Right lobe of liver (tissue), 6 donors: ENCODE data around the gene ZFAND6. TPM values are rescaled to one million over a fixed set of nuclear protein-coding genes. Genes with fewer than 3 reads are reported as not detected.

ENCODE experiments used
- ATAC-seq, 4 donors: fragments of 200-7000 bp; cut with Tn5 transposase; one replicate each; pipeline ENCODE4 v1.9.1; 2020; ENCODE audit warnings: mild to moderate bottlenecking in 4 of 4, moderate library complexity in 4 of 4
- DNase-seq, 3 donors: peaks; one replicate each; pipeline ENCODE4 v3.0.0-alpha.2; 2020
- H3K27ac ChIP-seq, 3 donors: fragments of 200-600 bp; one replicate each; pipeline ENCODE4 v1.8.0; 2022
- H3K27me3 ChIP-seq, 2 donors: fragments of 200-600 bp; one replicate each; pipeline ENCODE4 v1.8.0; 2022
- H3K36me3 ChIP-seq, 4 donors: fragments of 200-600 bp; sonication (generic) in 1 of 4; one replicate each; pipeline versions ENCODE4 v1.5.1 to v1.8.0; 2017 to 2022; ENCODE audit warnings: control low read depth in 1 of 4
- H3K4me1 ChIP-seq, 4 donors: fragments of 200-600 bp; sonication (generic) in 1 of 4; one replicate each; pipeline versions ENCODE4 v1.5.1 to v1.8.0; 2017 to 2022; ENCODE audit warnings: control low read depth in 1 of 4
- H3K4me3 ChIP-seq, 3 donors: fragments of 200-600 bp; one replicate each; pipeline ENCODE4 v1.8.0; 2022
- H3K9me3 ChIP-seq, 4 donors: fragments of 200-600 bp; sonication (generic) in 1 of 4; one replicate each; pipeline versions ENCODE4 v1.5.1 to v1.8.0; 2017 to 2022; ENCODE audit warnings: control low read depth in 1 of 4
- CTCF ChIP-seq, 4 donors: fragments of 200-600 bp in 3 of 4; fragments of 450-650 bp in 1 of 4; IDR thresholded peaks; one replicate each; pipeline versions ENCODE4 v1.5.1 to v1.8.0; 2016 to 2022; ENCODE audit warnings: antibody characterized with exemption in 4 of 4, mild to moderate bottlenecking in 2 of 4
- POLR2A ChIP-seq: fragments of 450-650 bp; IDR thresholded peaks from one replicate; pipeline ENCODE4 v1.6.1; 2017; ENCODE audit warnings: antibody characterized with exemption, mild to moderate bottlenecking
- WGBS: methylation state at CpG from one replicate; pipeline ENCODE4 v1.1.6; 2018; ENCODE audit warnings: low coverage, low lambda C conversion rate; ENCODE audit not compliant: insufficient coverage; ENCODE audit errors: missing lambda C conversion rate; 5-methylcytosine and 5-hydroxymethylcytosine counted together
- intact Hi-C, 2 donors: fragments of 100-400 bp; cut with DNase I; formaldehyde crosslinking; loops; one replicate each; pipeline versions ENCODE4 v1.11.2 to v1.14.1; 2022
- total RNA-seq, 6 experiments: library from RNA; depleted of rRNA in 2 of 6; stranded (reverse); fragments of >200 nt in 2 of 6; fragmentation: NEBNext Ultra II Directional in 3 of 6; extraction: Animal tissue kit (Norgen Biotek cat#: 25700) in 3 of 6; gene quantifications; one replicate each; pipeline versions ENCODE4 v1.1.0 to v1.2.4, GENCODE V29; 2016 to 2023
- donor health status: DM: no; HTN: yes; CAD: no.
- donor health status: DM: no; HTN: no; CAD: no.
- donor health status: DM: no; HTN: no; CAD: no.
- donor health status: DM: no; HTN: yes; CAD: no.
- donor health status: DM: no; HTN: yes; CAD: no.

Gene ZFAND6
- total RNA-seq, 6 experiments from 2014 or later: 46.1 to 111 (median 48.9) TPM

- no peaks in the 10 kb centered on the region for H3K9me3 ChIP-seq
- no peak for DNase-seq
- no peak for TF ChIP-seq CTCF (IDR thresholded peaks at IDR 0.05)
- no peak for TF ChIP-seq POLR2A
- peak; percentile 74 to 86 (median 80) for ATAC-seq
- WGBS: 55% methylated on average over 5 of the region's 5 CpGs
- H3K27me3 ChIP-seq: no peaks in the 10 kb centered on the region
- peak overlapping the region in 1 of 3 donors; percentile 26 for H3K27ac ChIP-seq
- no peak overlapping the region for H3K4me3 ChIP-seq
- intact Hi-C loops: no loop called here
- H3K4me1 ChIP-seq: peaks cover 0 to 14% (median 6%) of the 10 kb centered on the region in 4 donors
- H3K36me3 ChIP-seq: no peaks in the 10 kb centered on the region
These were observed 82.6 kb downstream of the ZFAND6 start for GRCh38 chr15:80141916-80142598.

- no peak for TF ChIP-seq POLR2A
- no peak for TF ChIP-seq CTCF (IDR thresholded peaks at IDR 0.05)
- H3K27ac ChIP-seq: peak overlapping the region in 1 of 3 donors; percentile 26
- DNase-seq: no peak
These were observed 83.2 kb downstream of the ZFAND6 start for GRCh38 chr15:80142646-80143045.

GRCh38 chr15:80151148-80151547 is 91.7 kb downstream of the ZFAND6 start:
- Histone ChIP-seq H3K4me3 (no peak overlapping the region), H3K36me3 (no peaks in the 10 kb centered on the region), H3K9me3 (no peaks in the 10 kb centered on the region), H3K27me3 (no peaks in the 10 kb centered on the region), H3K27ac (peak overlapping the region in 1 of 3 donors; percentile 66), H3K4me1 (peaks cover 0 to 51% (median 16%) of the 10 kb centered on the region in 4 donors)
- peak in 1 of 3 donors; percentile 60 for DNase-seq
- TF ChIP-seq CTCF (IDR thresholded peaks at IDR 0.05): no peak
- no peak for TF ChIP-seq POLR2A
- 75% methylated on average over 1 of the region's 6 CpGs for WGBS
- intact Hi-C loops: no loop called here
- no peak for ATAC-seq

More at GRCh38 chr15:80142646-80143045, 83.2 kb downstream of the ZFAND6 start:
- Histone ChIP-seq H3K36me3 (no peaks in the 10 kb centered on the region), H3K4me1 (peaks cover 0 to 14% (median 6%) of the 10 kb centered on the region in 4 donors), H3K9me3 (no peaks in the 10 kb centered on the region), H3K27me3 (no peaks in the 10 kb centered on the region), H3K4me3 (no peak overlapping the region)
- intact Hi-C loops: no loop called here
- WGBS: 96% methylated on average over 5 of the region's 5 CpGs
- ATAC-seq: no peak

- ATAC-seq: no peak
- Histone ChIP-seq H3K27ac (peak overlapping the region in 1 of 3 donors; percentile 66), H3K9me3 (no peaks in the 10 kb centered on the region), H3K27me3 (no peaks in the 10 kb centered on the region), H3K4me3 (no peak overlapping the region), H3K4me1 (peaks cover 0 to 55% (median 18%) of the 10 kb centered on the region in 4 donors), H3K36me3 (no peaks in the 10 kb centered on the region)
- intact Hi-C loops: no loop called here
- DNase-seq: no peak
- WGBS: 34% methylated on average over 3 of the region's 3 CpGs
- no peak for TF ChIP-seq POLR2A
These were observed 92.1 kb downstream of the ZFAND6 start for GRCh38 chr15:80151576-80151975.

GRCh38 chr15:80152180-80152895 is 92.9 kb downstream of the ZFAND6 start:
- no peaks in the 10 kb centered on the region for H3K27me3 ChIP-seq
- peaks cover 0 to 63% (median 22%) of the 10 kb centered on the region in 4 donors for H3K4me1 ChIP-seq
- H3K36me3 ChIP-seq: no peaks in the 10 kb centered on the region
- peak overlapping the region; percentile 62 to 77 (median 73) for H3K4me3 ChIP-seq
- peak; percentile 97 to 100 (median 99) for DNase-seq
- 2% methylated on average over 28 of the region's 41 CpGs for WGBS
- H3K9me3 ChIP-seq: no peaks in the 10 kb centered on the region
- peak overlapping the region; percentile 40 to 71 (median 66) for H3K27ac ChIP-seq
- TF ChIP-seq CTCF (IDR thresholded peaks at IDR 0.05) (no peak), POLR2A (peak; percentile 79)
- intact Hi-C loops: no loop called here
- peak; percentile 77 to 89 (median 80) for ATAC-seq
